Muscle of leg (tissue), 11 donors: ENCODE results near the gene LINGO3. TPM values are rescaled to one million over a fixed set of nuclear protein-coding genes. Genes with fewer than 3 reads are reported as not detected.

Source experiments
- DNase-seq: peaks from one replicate; pipeline ENCODE4 v3.0.0; 2013
- H3K27ac ChIP-seq: one replicate; pipeline ENCODE4 v1.5.1; 2013; ENCODE audit warnings: mild to moderate bottlenecking, low read length, control low read depth
- H3K27me3 ChIP-seq: one replicate; pipeline ENCODE4 v1.6.1; 2013; ENCODE audit warnings: low read length; ENCODE audit not compliant: control insufficient read depth, insufficient read depth
- H3K36me3 ChIP-seq: one replicate; pipeline ENCODE4 v1.6.1; 2013; ENCODE audit warnings: low read length; ENCODE audit not compliant: control insufficient read depth, insufficient read depth
- H3K4me1 ChIP-seq: one replicate; pipeline ENCODE4 v1.6.1; 2013; ENCODE audit warnings: low read length; ENCODE audit not compliant: control insufficient read depth, insufficient read depth
- H3K4me3 ChIP-seq: one replicate; pipeline ENCODE4 v1.5.1; 2013; ENCODE audit warnings: low read length, control low read depth
- H3K9me3 ChIP-seq: replicated peaks from 2 replicates; pipeline ENCODE4 v1.6.1; 2013; ENCODE audit warnings: low read depth, low read length; ENCODE audit not compliant: control insufficient read depth
- WGBS: methylation state at CpG from one replicate; pipeline ENCODE4 v1.1.5; 2013; ENCODE audit warnings: missing lambda C conversion rate; ENCODE audit not compliant: insufficient coverage; 5-methylcytosine and 5-hydroxymethylcytosine counted together
- polyA plus RNA-seq, 8 donors: library from polyadenylated mRNA; unstranded; fragments of 120-200 nt; gene quantifications; one replicate each; pipeline versions ENCODE4 v1.2.1 to v1.2.3, GENCODE V29; 2013; ENCODE audit warnings: inconsistent platforms in 1 of 8, low replicate concordance in 1 of 8; ENCODE audit not compliant: insufficient read length in 8 of 8, insufficient read depth in 1 of 8
- total RNA-seq: library from RNA; stranded (reverse); fragments of 120-200 nt; gene quantifications from one replicate; pipeline ENCODE4 v1.2.4, GENCODE V29; 2013

Gene LINGO3
- total and polyA plus RNA-seq, 9 donors: 0.07 to 0.15 (median 0.09) TPM; not detected in 3

DNA sequence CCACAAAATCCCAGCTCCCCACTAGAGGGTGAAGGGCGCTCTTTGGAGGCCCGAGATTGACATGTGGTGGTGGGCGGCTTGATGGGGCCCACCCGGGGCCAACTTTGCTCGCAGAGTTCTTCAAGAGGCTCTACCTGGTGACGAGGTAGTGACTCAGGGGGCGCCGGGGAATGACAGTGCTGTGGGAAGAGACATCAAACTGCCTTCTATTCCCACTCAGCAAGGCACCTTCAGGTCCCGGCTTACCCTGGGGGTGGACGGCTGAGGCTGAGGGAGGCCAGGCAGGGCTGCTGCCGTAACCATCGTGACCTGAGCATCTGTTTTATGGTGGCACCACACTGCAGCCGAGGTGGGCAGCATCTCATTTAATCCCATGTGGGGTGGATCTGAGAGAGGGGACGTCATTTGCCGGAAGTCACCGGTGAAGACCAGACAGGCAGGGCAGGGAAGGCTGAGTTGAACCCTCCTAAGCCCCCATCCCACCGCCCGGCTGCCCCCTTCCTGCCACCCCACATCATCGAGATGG lies 1.6 kb downstream of the LINGO3 start:
- 65% methylated on average over 6 of the region's 19 CpGs for WGBS
- H3K9me3 ChIP-seq: no peaks in the 10 kb centered on the region
- DNase-seq: no peak
- H3K27me3 ChIP-seq: peaks cover 80% of the 10 kb centered on the region
- H3K4me1 ChIP-seq: peaks cover 32% of the 10 kb centered on the region
- H3K36me3 ChIP-seq: no peaks in the 10 kb centered on the region
- H3K4me3 ChIP-seq: no peak overlapping the region
- no peak overlapping the region for H3K27ac ChIP-seq

DNA sequence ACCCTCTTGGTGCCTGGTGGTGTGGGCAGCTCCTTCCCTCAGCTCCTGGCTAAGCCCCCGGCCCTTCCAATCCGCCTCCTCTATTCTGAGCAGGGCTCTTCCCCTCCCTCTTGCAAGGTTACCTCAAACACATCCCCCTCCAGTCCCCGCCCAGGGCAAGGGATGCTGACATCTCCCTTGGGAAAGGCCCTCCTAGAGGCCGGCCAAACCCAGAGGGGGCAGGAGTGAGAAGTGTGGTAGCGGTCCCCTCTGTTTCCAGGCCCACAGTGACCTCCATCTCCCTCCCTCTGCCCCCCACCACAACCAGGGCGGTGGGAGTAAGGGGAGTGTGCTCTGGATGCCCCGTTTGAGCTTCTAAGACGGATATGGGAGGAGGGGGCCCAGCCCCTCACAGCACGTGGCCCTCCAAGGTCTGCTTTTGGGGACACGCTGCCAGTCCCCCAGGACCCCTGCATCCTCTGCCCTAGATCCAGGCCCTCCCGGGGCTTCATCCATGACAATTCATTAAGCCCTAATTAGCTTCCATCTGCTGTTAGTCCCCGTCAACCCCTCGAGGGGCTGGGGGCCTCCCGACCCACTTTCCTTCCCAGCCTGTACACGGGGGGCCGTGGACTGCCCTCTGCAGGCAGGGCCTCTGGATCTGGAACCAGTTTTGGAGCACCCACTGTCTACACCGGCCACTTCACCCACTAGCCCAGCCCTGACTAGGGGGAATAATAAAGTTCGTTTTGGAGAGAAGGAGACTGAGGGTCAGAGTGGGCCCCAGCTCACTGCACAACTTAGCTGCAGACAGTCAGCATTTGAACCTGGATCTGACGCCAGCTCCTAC lies 2.3 kb downstream of the LINGO3 start:
- WGBS: 50% methylated on average over 9 of the region's 19 CpGs
- peaks cover 81% of the 10 kb centered on the region for H3K27me3 ChIP-seq

DNA sequence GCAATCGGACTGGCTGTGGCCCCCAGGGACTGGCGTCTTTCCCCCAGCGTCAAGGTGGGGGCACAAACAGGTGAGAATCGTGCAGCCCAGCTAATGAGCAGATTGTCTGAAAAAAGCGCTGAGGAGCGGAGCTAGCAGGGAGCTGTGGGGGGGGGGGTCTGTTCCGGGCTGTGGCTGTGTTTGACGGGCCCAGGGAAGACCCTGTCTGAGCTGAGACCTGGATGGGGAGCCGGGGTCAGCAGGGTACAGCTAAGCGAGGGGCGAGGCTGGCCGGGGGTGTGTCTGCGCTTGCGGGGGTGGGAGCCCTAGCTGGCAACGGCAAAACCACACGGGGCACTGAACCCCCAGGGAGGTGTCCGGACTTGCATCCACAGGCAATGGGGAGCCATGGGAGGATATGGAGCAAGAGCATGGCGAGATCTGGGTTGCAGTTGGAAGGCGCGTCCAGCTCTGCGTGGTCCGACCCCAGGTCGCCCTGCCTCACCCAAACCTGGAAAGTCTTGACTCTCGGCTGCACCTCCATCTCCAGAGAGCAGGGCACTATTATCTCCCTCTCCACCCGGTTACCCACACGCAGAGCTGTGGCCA lies 4.6 kb downstream of the LINGO3 start:
- no peak for DNase-seq
- H3K27ac ChIP-seq: no peak overlapping the region
- H3K9me3 ChIP-seq: no peaks in the 10 kb centered on the region
- peaks cover 25% of the 10 kb centered on the region for H3K4me1 ChIP-seq
- WGBS: 72% methylated on average over 22 of the region's 26 CpGs
- H3K36me3 ChIP-seq: no peaks in the 10 kb centered on the region
- no peak overlapping the region for H3K4me3 ChIP-seq
- H3K27me3 ChIP-seq: peaks cover 60% of the 10 kb centered on the region

More for the DNA sequence above, 2.3 kb downstream of the LINGO3 start:
- no peaks in the 10 kb centered on the region for H3K36me3 ChIP-seq
- peaks cover 36% of the 10 kb centered on the region for H3K4me1 ChIP-seq
- no peak for DNase-seq
- no peak overlapping the region for H3K27ac ChIP-seq
- no peaks in the 10 kb centered on the region for H3K9me3 ChIP-seq
- no peak overlapping the region for H3K4me3 ChIP-seq

DNA sequence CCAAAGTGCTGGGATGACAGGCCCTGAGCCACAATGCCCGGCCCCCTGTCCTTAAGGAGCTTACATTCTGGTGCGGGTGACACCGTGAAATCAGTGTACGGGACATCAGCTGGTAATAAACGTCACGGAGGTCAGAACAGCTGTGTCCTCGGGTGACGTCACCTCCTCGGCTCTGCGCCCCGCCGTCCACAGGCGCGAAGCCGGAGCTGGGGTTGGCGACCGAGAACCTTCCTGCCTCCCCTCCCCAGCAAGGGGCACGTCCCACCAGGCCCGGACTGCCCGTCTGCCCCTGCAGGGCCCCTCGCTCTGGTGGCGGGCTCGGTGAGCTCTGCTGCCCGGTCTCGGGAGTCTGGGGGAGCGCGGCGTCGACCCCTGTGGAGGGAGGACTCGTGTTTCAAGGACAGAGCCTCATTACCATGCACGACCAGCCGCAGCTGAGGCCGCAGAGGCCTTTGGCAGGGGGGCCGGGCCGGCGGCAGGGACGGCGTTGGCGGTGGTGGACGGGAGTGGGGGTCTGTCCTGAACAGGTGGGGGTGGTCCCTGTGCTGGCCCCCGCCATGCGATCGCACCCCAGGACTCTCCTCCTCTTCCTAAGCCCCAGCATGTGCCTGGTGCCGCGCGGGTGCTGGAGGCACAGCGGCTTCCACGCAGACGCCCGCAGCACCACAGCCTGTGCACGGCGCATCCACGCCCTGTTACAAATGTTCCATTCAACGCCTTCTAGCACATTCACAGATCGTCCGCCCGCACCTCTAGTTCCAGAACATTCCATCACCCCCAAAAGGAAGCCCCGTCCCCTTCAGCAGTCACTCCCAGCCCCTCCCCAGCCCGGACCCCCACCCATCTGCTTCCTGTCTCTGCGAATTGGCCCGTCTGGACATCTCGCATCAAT lies 5.4 kb downstream of the LINGO3 start:
- H3K27me3 ChIP-seq: peaks cover 55% of the 10 kb centered on the region
- 3% methylated on average over 56 of the region's 62 CpGs for whole genome bisulfite sequencing
- H3K9me3 ChIP-seq: no peaks in the 10 kb centered on the region
- H3K36me3 ChIP-seq: no peaks in the 10 kb centered on the region
- DNase-seq: peak; percentile 81
- H3K27ac ChIP-seq: peak overlapping the region; percentile 29
- H3K4me3 ChIP-seq: peak overlapping the region; percentile 19
- H3K4me1 ChIP-seq: peaks cover 20% of the 10 kb centered on the region

DNA sequence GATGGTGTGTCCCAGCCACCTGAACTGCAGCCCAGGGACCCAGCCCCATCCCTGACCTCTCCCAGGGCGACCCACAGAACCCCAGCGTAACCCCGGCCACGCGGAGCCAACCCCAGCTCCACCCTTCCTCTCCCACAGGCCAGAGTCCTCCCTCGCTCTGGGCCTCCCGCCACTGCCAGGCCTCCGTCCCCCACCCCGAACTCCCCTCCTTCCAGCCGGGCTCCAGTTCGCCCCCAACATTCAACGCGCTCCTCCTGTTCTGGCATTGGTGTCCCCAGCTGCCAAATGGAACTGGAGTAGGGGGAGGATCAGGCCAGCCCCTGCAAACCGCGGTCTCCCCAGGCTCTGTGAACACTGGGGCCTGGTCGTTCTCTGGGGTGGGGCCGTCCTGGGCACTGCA lies 7.4 kb downstream of the LINGO3 start:
- H3K27me3 ChIP-seq: peaks cover 43% of the 10 kb centered on the region
- peaks cover 20% of the 10 kb centered on the region for H3K4me1 ChIP-seq
- WGBS: 73% methylated on average over 14 of the region's 17 CpGs
- H3K36me3 ChIP-seq: no peaks in the 10 kb centered on the region
- DNase-seq: no peak
- no peak overlapping the region for H3K4me3 ChIP-seq
- H3K27ac ChIP-seq: no peak overlapping the region
- no peaks in the 10 kb centered on the region for H3K9me3 ChIP-seq

DNA sequence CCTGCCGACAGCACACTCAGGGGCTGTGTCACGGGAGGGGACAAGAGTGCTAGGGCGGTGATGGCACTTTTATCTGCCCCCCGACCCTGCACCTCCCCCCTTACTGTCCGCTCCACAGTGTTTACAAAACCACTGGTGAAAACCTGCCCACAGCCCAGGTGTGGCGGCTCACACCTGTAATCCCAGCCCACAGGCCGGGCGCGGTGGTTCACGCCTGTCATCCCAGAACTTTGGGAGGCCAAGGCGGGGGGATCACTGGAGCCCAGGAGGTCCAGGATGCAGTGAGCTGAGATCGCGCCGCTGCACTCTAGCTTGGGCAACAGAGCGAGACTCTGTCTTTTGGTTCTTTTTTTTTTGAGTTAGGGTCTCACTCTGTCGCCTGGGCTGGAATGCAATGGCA lies 11.8 kb downstream of the LINGO3 start:
- Histone ChIP-seq H3K9me3 (no peaks in the 10 kb centered on the region), H3K27me3 (peaks cover 55% of the 10 kb centered on the region), H3K4me3 (no peak overlapping the region), H3K36me3 (no peaks in the 10 kb centered on the region), H3K27ac (no peak overlapping the region), H3K4me1 (peaks cover 26% of the 10 kb centered on the region)
- DNase-seq: no peak
- WGBS: 84% methylated on average over 13 of the region's 16 CpGs

DNA sequence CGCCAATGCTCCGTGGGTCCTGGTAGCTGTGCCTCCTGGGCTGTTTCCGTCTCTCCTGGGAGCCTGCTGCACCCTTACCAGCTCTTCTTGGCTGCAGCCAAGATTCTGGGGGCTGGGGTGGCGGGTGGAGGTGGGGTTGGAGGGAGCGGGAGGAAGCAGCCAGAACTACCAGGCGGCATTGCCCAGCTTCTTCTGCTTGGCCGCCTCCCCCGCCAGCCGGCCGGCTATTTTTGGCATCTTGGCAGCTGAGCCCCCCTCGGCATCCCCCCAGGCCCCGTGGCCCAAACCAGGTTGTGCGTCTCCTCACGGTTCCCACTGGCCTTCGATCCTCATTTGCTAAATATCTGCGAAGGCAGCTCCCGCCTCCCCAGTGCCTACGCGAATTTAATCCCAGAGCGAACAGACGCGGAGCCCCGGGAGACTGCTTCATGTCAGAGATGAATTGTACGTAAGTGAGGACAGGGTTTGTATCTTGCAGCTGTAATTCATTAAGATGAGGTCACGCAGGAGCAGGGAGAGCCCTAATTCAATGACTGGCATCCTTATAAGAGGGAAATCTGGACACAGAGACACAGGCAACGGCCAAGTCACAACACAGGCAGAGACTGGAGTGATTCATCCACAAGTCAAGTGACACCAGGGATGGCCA lies 13.1 kb downstream of the LINGO3 start:
- Histone ChIP-seq H3K4me3 (no peak overlapping the region), H3K9me3 (no peaks in the 10 kb centered on the region), H3K27ac (peak overlapping the region; percentile 42), H3K4me1 (peaks cover 26% of the 10 kb centered on the region), H3K36me3 (no peaks in the 10 kb centered on the region), H3K27me3 (peaks cover 65% of the 10 kb centered on the region)
- WGBS: 13% methylated on average over 25 of the region's 26 CpGs
- DNase-seq: peak; percentile 43

DNA sequence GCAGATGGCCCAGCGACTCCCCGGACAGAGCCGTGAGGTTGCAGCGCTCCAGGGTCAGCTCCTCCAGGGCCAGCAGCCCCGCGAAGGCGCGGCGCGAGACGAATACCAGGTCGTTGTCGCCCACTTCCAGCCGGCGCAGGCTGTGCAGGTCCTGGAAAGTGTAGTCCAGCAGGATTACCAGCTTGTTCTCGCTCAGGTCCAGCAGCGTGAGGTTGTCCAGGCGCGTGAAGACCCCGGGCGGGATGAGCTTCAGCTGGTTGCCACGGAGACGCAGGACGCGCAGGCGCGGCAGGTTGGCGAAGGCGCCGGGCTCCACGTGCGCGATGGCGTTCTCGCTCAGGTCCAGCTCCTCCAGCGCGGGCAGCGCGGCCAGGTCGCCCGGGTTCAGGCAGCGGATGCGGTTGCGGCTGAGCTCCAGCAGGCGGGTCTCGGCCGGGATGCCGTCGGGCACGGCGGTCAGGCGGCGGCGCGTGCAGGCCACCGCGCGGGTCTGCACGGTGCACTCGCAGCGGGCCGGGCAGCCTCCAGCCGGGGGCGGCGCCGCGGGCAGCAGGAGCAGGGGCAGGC lies 16.7 kb downstream of the LINGO3 start:
- Histone ChIP-seq H3K36me3 (no peaks in the 10 kb centered on the region), H3K4me1 (peaks cover 29% of the 10 kb centered on the region), H3K4me3 (peak overlapping the region; percentile 19), H3K9me3 (no peaks in the 10 kb centered on the region), H3K27me3 (peaks cover 96% of the 10 kb centered on the region), H3K27ac (no peak overlapping the region)
- DNase-seq: no peak
- 1% methylated on average over 67 of the region's 67 CpGs for WGBS

DNA sequence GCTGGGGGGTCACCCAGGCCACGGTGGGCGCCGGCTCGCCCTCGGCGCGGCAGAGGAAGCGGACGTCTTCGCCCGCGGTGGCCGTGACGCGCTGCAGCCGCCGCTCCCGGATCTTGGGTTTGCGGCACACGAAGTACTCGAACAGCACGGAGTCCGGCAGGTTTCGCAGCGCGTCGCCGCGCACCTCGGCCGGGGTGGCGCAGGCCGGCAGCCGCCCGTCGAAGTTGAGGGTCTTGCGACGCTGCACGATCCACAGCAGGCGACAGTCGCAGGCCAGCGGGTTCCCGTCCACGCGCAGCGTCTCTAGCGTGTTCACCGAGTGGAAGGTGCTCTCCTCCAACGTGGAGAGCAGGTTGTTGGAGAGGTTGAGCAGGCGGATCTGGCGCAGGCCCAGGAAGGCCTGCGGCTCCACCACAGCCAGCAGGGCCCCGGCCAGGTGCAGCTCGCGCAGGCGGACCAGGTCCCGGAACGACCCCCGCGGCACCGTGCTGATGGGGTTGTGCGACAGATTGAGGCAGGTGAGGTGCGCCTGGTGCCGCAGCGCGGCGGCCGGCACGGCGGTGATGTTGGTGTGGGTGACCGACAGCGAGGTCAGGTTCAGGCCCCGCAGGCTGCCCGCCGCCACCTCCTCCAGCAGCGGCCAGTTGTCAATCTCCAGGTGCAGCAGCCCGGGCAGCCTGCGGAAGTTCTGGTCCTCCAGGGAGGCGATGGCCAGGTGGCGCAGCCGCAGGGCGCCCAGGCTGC lies 17.3 kb downstream of the LINGO3 start:
- Histone ChIP-seq H3K9me3 (no peaks in the 10 kb centered on the region), H3K36me3 (no peaks in the 10 kb centered on the region), H3K4me3 (no peak overlapping the region), H3K27me3 (peaks cover 94% of the 10 kb centered on the region), H3K4me1 (peaks cover 29% of the 10 kb centered on the region), H3K27ac (no peak overlapping the region)
- 1% methylated on average over 81 of the region's 82 CpGs for WGBS
- DNase-seq: no peak
